Measurements from ENCODE around the gene BTNL3.

GRCh38 chr5:181001947-181002346 is 13.3 kb downstream of the BTNL3 start:
- TF ChIP-seq ATF3 (CRISPR knock-in tag; conservative IDR thresholded peaks at IDR 0.05) = no peak
- TF ChIP-seq ZNF423 (CRISPR knock-in tag; IDR thresholded peaks at IDR 0.05) = no peak
- TF ChIP-seq, protein P1, sequence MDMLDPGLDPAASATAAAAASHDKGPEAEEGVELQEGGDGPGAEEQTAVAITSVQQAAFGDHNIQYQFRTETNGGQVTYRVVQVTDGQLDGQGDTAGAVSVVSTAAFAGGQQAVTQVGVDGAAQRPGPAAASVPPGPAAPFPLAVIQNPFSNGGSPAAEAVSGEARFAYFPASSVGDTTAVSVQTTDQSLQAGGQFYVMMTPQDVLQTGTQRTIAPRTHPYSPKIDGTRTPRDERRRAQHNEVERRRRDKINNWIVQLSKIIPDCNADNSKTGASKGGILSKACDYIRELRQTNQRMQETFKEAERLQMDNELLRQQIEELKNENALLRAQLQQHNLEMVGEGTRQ (CRISPR knock-in tag; IDR thresholded peaks at IDR 0.05) = no peak
- no peak for TF ChIP-seq CTCF (IDR thresholded peaks at IDR 0.05)
- no peak for TF ChIP-seq RELA (CRISPR knock-in tag; IDR thresholded peaks at IDR 0.05; ENCODE audit: borderline replicate concordance)

All from WTC11 (cell line).